Measurements from ENCODE around the gene CHTOP. TPM values are rescaled to one million over a fixed set of nuclear protein-coding genes. Genes with fewer than 3 reads are reported as not detected.
A peak's percentile ranks its signal among the peaks of the same experiment; 100 is the strongest.

Gene CHTOP
- total and polyA plus RNA-seq, 2 of the 13 experiments (the other 11 are each of a cell fraction or from before 2014, with no cell fraction given): 38.0 to 51.9 TPM

DNA sequence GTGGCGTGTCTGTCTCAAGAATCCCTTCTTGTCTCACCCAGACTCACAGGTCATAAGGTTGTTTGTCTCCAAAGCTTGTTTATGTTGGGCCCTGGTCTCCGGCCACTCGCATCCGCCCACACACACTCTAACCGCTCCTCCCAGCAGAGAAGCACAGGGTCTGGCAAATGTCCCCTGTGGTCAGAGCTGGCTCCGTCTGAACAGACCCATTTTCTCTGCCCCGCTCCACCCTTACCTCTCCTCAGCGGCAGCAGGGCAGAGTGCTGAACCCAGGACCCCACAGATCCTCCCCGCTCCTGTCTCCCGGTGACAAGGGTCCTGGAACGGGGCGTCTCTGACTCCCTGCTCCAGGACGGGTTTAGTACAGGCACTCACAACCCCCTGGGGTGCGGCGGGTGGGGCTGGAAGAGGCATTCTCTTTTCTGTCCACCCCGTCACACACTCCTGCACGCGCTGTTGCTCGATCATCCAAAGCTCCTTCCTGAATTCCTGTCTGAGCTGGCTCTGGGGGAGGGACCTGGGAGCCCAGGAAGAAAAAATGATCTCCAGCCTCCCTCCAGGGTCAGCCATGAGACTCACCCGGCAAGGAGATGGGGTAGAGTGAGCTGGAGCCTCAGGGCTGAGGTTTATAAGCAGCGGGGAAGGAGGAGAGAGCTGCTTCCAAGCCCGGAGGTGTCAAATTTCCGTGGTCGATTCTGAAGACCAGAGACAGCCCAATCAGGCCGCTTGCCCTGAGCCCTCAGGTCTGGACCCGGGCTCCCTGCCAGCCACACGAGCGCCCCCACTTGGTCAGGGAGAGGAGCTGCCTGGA, 6.8 kb upstream of the CHTOP start, which contains the start of gene S100A13 (continued):
- TF ChIP-seq TBL1XR1 (IDR thresholded peaks at IDR 0.05; ENCODE audit: borderline replicate concordance, low read length, partially characterized antibody) (no peak), ZNF124 (CRISPR knock-in tag; IDR thresholded peaks at IDR 0.05) (no peak), U2AF1 (optimal IDR thresholded peaks at IDR 0.05; ENCODE audit: low read depth, low read length) (no peak), FOXC1 (CRISPR knock-in tag; IDR thresholded peaks at IDR 0.05; ENCODE audit: borderline replicate concordance) (peak; percentile 40), ZNF34 (CRISPR knock-in tag; IDR thresholded peaks at IDR 0.05; ENCODE audit: borderline replicate concordance) (no peak), HNRNPK (IDR thresholded peaks at IDR 0.05; ENCODE audit: low read depth, low read length, poor library complexity, severe bottlenecking) (no peak), ZNF841 (CRISPR knock-in tag; IDR thresholded peaks at IDR 0.05; ENCODE audit: borderline replicate concordance) (no peak)
- TF ChIP-seq, protein P1, sequence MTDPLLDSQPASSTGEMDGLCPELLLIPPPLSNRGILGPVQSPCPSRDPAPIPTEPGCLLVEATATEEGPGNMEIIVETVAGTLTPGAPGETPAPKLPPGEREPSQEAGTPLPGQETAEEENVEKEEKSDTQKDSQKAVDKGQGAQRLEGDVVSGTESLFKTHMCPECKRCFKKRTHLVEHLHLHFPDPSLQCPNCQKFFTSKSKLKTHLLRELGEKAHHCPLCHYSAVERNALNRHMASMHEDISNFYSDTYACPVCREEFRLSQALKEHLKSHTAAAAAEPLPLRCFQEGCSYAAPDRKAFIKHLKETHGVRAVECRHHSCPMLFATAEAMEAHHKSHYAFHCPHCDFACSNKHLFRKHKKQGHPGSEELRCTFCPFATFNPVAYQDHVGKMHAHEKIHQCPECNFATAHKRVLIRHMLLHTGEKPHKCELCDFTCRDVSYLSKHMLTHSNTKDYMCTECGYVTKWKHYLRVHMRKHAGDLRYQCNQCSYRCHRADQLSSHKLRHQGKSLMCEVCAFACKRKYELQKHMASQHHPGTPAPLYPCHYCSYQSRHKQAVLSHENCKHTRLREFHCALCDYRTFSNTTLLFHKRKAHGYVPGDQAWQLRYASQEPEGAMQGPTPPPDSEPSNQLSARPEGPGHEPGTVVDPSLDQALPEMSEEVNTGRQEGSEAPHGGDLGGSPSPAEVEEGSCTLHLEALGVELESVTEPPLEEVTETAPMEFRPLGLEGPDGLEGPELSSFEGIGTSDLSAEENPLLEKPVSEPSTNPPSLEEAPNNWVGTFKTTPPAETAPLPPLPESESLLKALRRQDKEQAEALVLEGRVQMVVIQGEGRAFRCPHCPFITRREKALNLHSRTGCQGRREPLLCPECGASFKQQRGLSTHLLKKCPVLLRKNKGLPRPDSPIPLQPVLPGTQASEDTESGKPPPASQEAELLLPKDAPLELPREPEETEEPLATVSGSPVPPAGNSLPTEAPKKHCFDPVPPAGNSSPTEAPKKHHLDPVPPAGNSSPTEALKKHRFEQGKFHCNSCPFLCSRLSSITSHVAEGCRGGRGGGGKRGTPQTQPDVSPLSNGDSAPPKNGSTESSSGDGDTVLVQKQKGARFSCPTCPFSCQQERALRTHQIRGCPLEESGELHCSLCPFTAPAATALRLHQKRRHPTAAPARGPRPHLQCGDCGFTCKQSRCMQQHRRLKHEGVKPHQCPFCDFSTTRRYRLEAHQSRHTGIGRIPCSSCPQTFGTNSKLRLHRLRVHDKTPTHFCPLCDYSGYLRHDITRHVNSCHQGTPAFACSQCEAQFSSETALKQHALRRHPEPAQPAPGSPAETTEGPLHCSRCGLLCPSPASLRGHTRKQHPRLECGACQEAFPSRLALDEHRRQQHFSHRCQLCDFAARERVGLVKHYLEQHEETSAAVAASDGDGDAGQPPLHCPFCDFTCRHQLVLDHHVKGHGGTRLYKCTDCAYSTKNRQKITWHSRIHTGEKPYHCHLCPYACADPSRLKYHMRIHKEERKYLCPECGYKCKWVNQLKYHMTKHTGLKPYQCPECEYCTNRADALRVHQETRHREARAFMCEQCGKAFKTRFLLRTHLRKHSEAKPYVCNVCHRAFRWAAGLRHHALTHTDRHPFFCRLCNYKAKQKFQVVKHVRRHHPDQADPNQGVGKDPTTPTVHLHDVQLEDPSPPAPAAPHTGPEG (CRISPR knock-in tag; IDR thresholded peaks at IDR 0.05): 0 out of 2 replicates have a peak, but pooled peaks have one; percentile 3
- TF ChIP-seq, protein P2, sequence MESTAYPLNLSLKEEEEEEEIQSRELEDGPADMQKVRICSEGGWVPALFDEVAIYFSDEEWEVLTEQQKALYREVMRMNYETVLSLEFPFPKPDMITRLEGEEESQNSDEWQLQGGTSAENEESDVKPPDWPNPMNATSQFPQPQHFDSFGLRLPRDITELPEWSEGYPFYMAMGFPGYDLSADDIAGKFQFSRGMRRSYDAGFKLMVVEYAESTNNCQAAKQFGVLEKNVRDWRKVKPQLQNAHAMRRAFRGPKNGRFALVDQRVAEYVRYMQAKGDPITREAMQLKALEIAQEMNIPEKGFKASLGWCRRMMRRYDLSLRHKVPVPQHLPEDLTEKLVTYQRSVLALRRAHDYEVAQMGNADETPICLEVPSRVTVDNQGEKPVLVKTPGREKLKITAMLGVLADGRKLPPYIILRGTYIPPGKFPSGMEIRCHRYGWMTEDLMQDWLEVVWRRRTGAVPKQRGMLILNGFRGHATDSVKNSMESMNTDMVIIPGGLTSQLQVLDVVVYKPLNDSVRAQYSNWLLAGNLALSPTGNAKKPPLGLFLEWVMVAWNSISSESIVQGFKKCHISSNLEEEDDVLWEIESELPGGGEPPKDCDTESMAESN (CRISPR knock-in tag; conservative IDR thresholded peaks at IDR 0.05): 0 out of 2 replicates have a peak, but pooled peaks have one; percentile 33
- TF ChIP-seq, protein P3, sequence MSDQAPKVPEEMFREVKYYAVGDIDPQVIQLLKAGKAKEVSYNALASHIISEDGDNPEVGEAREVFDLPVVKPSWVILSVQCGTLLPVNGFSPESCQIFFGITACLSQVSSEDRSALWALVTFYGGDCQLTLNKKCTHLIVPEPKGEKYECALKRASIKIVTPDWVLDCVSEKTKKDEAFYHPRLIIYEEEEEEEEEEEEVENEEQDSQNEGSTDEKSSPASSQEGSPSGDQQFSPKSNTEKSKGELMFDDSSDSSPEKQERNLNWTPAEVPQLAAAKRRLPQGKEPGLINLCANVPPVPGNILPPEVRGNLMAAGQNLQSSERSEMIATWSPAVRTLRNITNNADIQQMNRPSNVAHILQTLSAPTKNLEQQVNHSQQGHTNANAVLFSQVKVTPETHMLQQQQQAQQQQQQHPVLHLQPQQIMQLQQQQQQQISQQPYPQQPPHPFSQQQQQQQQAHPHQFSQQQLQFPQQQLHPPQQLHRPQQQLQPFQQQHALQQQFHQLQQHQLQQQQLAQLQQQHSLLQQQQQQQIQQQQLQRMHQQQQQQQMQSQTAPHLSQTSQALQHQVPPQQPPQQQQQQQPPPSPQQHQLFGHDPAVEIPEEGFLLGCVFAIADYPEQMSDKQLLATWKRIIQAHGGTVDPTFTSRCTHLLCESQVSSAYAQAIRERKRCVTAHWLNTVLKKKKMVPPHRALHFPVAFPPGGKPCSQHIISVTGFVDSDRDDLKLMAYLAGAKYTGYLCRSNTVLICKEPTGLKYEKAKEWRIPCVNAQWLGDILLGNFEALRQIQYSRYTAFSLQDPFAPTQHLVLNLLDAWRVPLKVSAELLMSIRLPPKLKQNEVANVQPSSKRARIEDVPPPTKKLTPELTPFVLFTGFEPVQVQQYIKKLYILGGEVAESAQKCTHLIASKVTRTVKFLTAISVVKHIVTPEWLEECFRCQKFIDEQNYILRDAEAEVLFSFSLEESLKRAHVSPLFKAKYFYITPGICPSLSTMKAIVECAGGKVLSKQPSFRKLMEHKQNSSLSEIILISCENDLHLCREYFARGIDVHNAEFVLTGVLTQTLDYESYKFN (CRISPR knock-in tag; conservative IDR thresholded peaks at IDR 0.05): peak; percentile 46

Measured in HepG2 (cell line).